ENCODE data around the gene UCK2.

DNA sequence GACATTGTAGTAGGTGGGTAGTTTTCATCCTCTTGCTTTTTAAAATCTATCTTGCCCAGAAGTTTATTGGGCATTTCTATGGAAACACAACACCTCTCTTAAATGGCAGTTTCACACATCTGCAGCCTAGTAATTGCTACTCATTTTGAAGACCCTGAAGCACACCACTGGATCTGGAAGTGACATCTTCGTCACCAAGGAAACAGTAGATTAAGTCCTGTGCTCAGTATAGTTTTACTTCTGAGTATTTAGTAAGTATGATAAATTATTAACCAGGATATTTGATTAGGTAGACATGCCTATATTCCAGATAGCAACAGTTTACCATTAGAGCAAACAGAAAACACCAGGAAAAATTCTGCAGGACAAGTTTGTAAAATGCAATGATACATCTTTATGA is 48.7 kb downstream of the UCK2 start:
- TF ChIP-seq, protein P1, sequence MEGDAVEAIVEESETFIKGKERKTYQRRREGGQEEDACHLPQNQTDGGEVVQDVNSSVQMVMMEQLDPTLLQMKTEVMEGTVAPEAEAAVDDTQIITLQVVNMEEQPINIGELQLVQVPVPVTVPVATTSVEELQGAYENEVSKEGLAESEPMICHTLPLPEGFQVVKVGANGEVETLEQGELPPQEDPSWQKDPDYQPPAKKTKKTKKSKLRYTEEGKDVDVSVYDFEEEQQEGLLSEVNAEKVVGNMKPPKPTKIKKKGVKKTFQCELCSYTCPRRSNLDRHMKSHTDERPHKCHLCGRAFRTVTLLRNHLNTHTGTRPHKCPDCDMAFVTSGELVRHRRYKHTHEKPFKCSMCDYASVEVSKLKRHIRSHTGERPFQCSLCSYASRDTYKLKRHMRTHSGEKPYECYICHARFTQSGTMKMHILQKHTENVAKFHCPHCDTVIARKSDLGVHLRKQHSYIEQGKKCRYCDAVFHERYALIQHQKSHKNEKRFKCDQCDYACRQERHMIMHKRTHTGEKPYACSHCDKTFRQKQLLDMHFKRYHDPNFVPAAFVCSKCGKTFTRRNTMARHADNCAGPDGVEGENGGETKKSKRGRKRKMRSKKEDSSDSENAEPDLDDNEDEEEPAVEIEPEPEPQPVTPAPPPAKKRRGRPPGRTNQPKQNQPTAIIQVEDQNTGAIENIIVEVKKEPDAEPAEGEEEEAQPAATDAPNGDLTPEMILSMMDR (IDR thresholded peaks at IDR 0.05; ENCODE audit: low read depth, low read length, poor library complexity, severe bottlenecking), result no peak
- no peak for TF ChIP-seq EZH2phosphoT487 (IDR thresholded peaks at IDR 0.05; ENCODE audit: borderline replicate concordance, low read length)
